H9 (cell line): ENCODE results near the gene MOAP1. TPM values are rescaled to one million over a fixed set of nuclear protein-coding genes. Genes with fewer than 3 reads are reported as not detected.

Experiments
- DNase-seq: peaks from one replicate; pipeline ENCODE4 v3.0.0-alpha.2; 2017
- H2AFZ ChIP-seq: one replicate; pipeline ENCODE4 v1.6.1; 2013; ENCODE audit warnings: mild to moderate bottlenecking, low read length, control low read depth, moderate library complexity
- H2AK5ac ChIP-seq: 2 replicates; pipeline ENCODE4 v1.6.1; 2013; ENCODE audit warnings: low read length, control low read depth, mixed read lengths; ENCODE audit not compliant: insufficient read length
- H2BK120ac ChIP-seq: one replicate; pipeline ENCODE4 v1.6.1; 2013; ENCODE audit warnings: low read depth, mild to moderate bottlenecking, low read length, control low read depth, inconsistent platforms; ENCODE audit not compliant: poor library complexity, severe bottlenecking
- H2BK12ac ChIP-seq: 2 replicates; pipeline ENCODE4 v1.6.1; 2013; ENCODE audit warnings: low read length, control low read depth, mixed read lengths, low read depth; ENCODE audit not compliant: insufficient read length
- H2BK15ac ChIP-seq: 2 replicates; pipeline ENCODE4 v1.6.1; 2013; ENCODE audit warnings: low read depth, low read length, control low read depth
- H2BK20ac ChIP-seq: one replicate; pipeline ENCODE4 v1.6.1; 2013; ENCODE audit warnings: low read depth, mild to moderate bottlenecking, low read length, control low read depth, inconsistent platforms; ENCODE audit not compliant: poor library complexity, severe bottlenecking
- H2BK5ac ChIP-seq: 2 replicates; pipeline ENCODE4 v1.6.1; 2013; ENCODE audit warnings: low read length, control low read depth, mixed read lengths; ENCODE audit not compliant: insufficient read length
- H3K14ac ChIP-seq: 2 replicates; pipeline ENCODE4 v1.6.1; 2013; ENCODE audit warnings: low read length, control low read depth; ENCODE audit not compliant: insufficient read depth
- H3K18ac ChIP-seq: 2 replicates; pipeline ENCODE4 v1.6.1; 2013; ENCODE audit warnings: low read depth, mild to moderate bottlenecking, mixed read lengths, low read length, control low read depth; ENCODE audit not compliant: insufficient read length
- H3K23ac ChIP-seq: 2 replicates; pipeline ENCODE4 v1.6.1; 2013; ENCODE audit warnings: low read length, control low read depth, mixed read lengths, low read depth; ENCODE audit not compliant: insufficient read length
- H3K23me2 ChIP-seq: 2 replicates; pipeline ENCODE4 v1.6.1; 2013; ENCODE audit warnings: low read depth, mild to moderate bottlenecking, mixed read lengths, low read length, control low read depth; ENCODE audit not compliant: insufficient read length, poor library complexity, severe bottlenecking
- H3K27ac ChIP-seq: 2 replicates; pipeline ENCODE4 v1.5.1; 2013; ENCODE audit warnings: low read length, control low read depth, mixed read lengths, low read depth; ENCODE audit not compliant: insufficient read length
- H3K27me3 ChIP-seq: 2 replicates; pipeline ENCODE4 v1.6.1; 2013; ENCODE audit warnings: low read length, control low read depth, inconsistent platforms; ENCODE audit not compliant: insufficient read depth
- H3K4ac ChIP-seq: 2 replicates; pipeline ENCODE4 v1.6.1; 2013; ENCODE audit warnings: low read depth, mild to moderate bottlenecking, control low read depth, inconsistent platforms, low read length, moderate library complexity
- H3K4me1 ChIP-seq: 2 replicates; pipeline ENCODE4 v1.6.1; 2013; ENCODE audit warnings: low read length, control low read depth, inconsistent platforms; ENCODE audit not compliant: insufficient read depth
- H3K4me2 ChIP-seq: 2 replicates; pipeline ENCODE4 v1.6.1; 2013; ENCODE audit warnings: low read length, control low read depth, mixed read lengths; ENCODE audit not compliant: insufficient read length, insufficient read depth
- H3K56ac ChIP-seq: 2 replicates; pipeline ENCODE4 v1.6.1; 2013; ENCODE audit warnings: low read depth, mild to moderate bottlenecking, mixed read lengths, low read length, control low read depth; ENCODE audit not compliant: insufficient read length
- H3K79me1 ChIP-seq: 2 replicates; pipeline ENCODE4 v1.6.1; 2013; ENCODE audit warnings: low read depth, mild to moderate bottlenecking, moderate library complexity, low read length, control low read depth, inconsistent platforms; ENCODE audit not compliant: insufficient read depth, poor library complexity, severe bottlenecking
- H3K79me2 ChIP-seq: 2 replicates; pipeline ENCODE4 v1.6.1; 2013; ENCODE audit warnings: low read length, control low read depth, inconsistent platforms; ENCODE audit not compliant: insufficient read depth
- H3K9ac ChIP-seq: 2 replicates; pipeline ENCODE4 v1.6.1; 2013; ENCODE audit warnings: low read length, control low read depth, mixed read lengths; ENCODE audit not compliant: insufficient read length; ENCODE audit errors: extremely low read depth
- H3K9me3 ChIP-seq: one replicate; pipeline ENCODE4 v1.6.1; 2013; ENCODE audit warnings: low read depth, low read length, inconsistent platforms; ENCODE audit not compliant: control insufficient read depth
- H3T11ph ChIP-seq: one replicate; pipeline ENCODE4 v1.6.1; 2013; ENCODE audit warnings: mild to moderate bottlenecking, low read length, control low read depth, inconsistent platforms
- H4K20me1 ChIP-seq: one replicate; pipeline ENCODE4 v1.6.1; 2013; ENCODE audit not compliant: control insufficient read depth, insufficient read length, insufficient read depth
- H4K5ac ChIP-seq: 2 replicates; pipeline ENCODE4 v1.6.1; 2013; ENCODE audit warnings: low read depth, mild to moderate bottlenecking, mixed read lengths, low read length, control low read depth; ENCODE audit not compliant: insufficient read length
- H4K8ac ChIP-seq: replicated peaks from 2 replicates; pipeline ENCODE4 v1.6.1; 2013; ENCODE audit warnings: low read length, control low read depth, mixed read lengths, low read depth; ENCODE audit not compliant: insufficient read length
- H4K91ac ChIP-seq: 2 replicates; pipeline ENCODE4 v1.6.1; 2013; ENCODE audit warnings: low read depth, mild to moderate bottlenecking, moderate library complexity, mixed read lengths, low read length, control low read depth; ENCODE audit not compliant: insufficient read length
- H3K27ac Mint-ChIP-seq, 3 experiments: 2 replicates in 2 of 3; 3 replicates in 1 of 3; pipeline ENCODE4 v1.8.0; 2020 to 2021; ENCODE audit warnings: mixed read lengths in 3 of 3, mild to moderate bottlenecking in 1 of 3, moderate library complexity in 1 of 3
- H3K27me3 Mint-ChIP-seq: 2 replicates; pipeline ENCODE4 v1.8.0; 2021; ENCODE audit warnings: low read depth, mild to moderate bottlenecking, moderate library complexity, mixed read lengths
- H3K36me3 Mint-ChIP-seq, 3 experiments: 2 replicates in 2 of 3; 3 replicates in 1 of 3; pipeline ENCODE4 v1.8.0; 2020 to 2021; ENCODE audit warnings: low read depth in 3 of 3, mixed read lengths in 3 of 3; ENCODE audit not compliant: insufficient read depth in 1 of 3
- H3K4me1 Mint-ChIP-seq, 2 experiments: 2 replicates each; pipeline ENCODE4 v1.8.0; 2020; ENCODE audit warnings: mixed read lengths in 2 of 2
- H3K4me3 Mint-ChIP-seq, 2 experiments: 2 replicates in 1 of 2; 3 replicates in 1 of 2; pipeline ENCODE4 v1.8.0; 2020 to 2021; ENCODE audit warnings: mild to moderate bottlenecking in 2 of 2, mixed read lengths in 2 of 2, moderate library complexity in 1 of 2
- H3K9me3 Mint-ChIP-seq, 2 experiments: 2 replicates in 1 of 2; 3 replicates in 1 of 2; pipeline ENCODE4 v1.8.0; 2020; ENCODE audit warnings: mild to moderate bottlenecking in 2 of 2, mixed read lengths in 2 of 2, moderate library complexity in 1 of 2
- WGBS: extraction: QIAGEN DNeasy Blood & Tissue Kit; methylation state at CpG from one replicate; pipeline ENCODE4 v1.1.7; 2013; ENCODE audit warnings: missing lambda C conversion rate, low lambda C conversion rate, mixed read lengths; ENCODE audit not compliant: insufficient read length; ENCODE audit errors: extremely low coverage; 5-methylcytosine and 5-hydroxymethylcytosine counted together
- total RNA-seq: library from RNA; stranded (reverse); gene quantifications from 2 replicates; pipeline ENCODE4 v1.2.1, GENCODE V29; 2021
- TF ChIP-seq, protein P1 (sequence below): fragments of 200-600 bp; sonication (generic); conservative IDR thresholded peaks from 3 replicates; pipeline ENCODE4 v1.8.0; 2021; ENCODE audit warnings: antibody characterized with exemption, mild to moderate bottlenecking

The MOAP1 gene
- total RNA-seq, 1 experiment from 2014 or later = 13.6 TPM

DNA sequence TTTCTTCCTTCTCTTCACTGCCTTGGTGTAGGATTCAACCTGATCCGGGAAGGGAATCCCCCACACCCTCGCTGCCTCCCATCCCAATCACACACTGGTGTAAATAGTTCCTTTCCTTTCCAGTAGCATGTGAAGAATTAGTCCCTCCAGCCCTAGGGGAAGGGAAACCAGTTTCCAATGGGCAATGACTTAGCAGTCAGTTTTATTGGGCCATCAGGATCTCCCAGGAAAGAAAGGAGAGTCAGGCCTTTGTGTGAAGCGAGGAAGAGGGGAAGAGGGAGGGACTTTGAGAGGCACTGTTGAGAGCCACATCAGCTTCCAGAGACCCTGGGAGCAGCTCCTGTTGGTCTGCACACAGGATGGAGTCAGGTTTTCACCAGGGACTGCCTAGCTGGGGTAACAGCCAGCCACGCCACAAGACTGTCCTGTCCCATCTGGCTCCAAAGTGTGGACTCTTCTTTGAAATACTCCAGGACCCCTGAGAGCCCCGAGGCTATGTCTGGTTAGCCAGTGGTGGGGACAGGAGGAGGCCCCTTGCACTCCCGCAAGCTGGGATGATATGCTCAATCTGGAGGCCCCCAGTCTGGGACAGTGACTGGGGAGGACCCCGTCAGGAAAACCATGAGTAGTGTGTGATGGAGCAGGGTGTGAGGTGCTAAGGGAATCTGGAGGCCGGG, 27.9 kb downstream of the MOAP1 start:
- peak overlapping the region; percentile 57 for H2AFZ ChIP-seq
- no peak overlapping the region for H3K18ac ChIP-seq
- no peak for DNase-seq
- TF ChIP-seq, protein P1, sequence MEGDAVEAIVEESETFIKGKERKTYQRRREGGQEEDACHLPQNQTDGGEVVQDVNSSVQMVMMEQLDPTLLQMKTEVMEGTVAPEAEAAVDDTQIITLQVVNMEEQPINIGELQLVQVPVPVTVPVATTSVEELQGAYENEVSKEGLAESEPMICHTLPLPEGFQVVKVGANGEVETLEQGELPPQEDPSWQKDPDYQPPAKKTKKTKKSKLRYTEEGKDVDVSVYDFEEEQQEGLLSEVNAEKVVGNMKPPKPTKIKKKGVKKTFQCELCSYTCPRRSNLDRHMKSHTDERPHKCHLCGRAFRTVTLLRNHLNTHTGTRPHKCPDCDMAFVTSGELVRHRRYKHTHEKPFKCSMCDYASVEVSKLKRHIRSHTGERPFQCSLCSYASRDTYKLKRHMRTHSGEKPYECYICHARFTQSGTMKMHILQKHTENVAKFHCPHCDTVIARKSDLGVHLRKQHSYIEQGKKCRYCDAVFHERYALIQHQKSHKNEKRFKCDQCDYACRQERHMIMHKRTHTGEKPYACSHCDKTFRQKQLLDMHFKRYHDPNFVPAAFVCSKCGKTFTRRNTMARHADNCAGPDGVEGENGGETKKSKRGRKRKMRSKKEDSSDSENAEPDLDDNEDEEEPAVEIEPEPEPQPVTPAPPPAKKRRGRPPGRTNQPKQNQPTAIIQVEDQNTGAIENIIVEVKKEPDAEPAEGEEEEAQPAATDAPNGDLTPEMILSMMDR = no peak
- WGBS = no CpG with 5 or more reads among the region's 8 CpGs
- no peaks in the 10 kb centered on the region for H3K23me2 ChIP-seq
- H2BK120ac ChIP-seq = no peak overlapping the region
- H3K4ac ChIP-seq = no peak overlapping the region
- no peaks in the 10 kb centered on the region; the same call in 1 of the 2 replicates for H3K27me3 Mint-ChIP-seq
- no peak overlapping the region for H3K27ac ChIP-seq
- H3K56ac ChIP-seq = no peak overlapping the region
- no peaks in the 10 kb centered on the region; a peak in 1 of 7 replicates for H3K36me3 Mint-ChIP-seq
- H3K14ac ChIP-seq = no peak overlapping the region
- no peak overlapping the region for H2BK12ac ChIP-seq
- H3K27ac Mint-ChIP-seq = 0 out of 7 replicates have a peak overlapping the region, but pooled peaks of 1 of the 3 experiments have one; percentile 10
- no peak overlapping the region for H4K91ac ChIP-seq
- no peaks in the 10 kb centered on the region for H3K27me3 ChIP-seq
- no peak overlapping the region for H4K8ac ChIP-seq
- H4K20me1 ChIP-seq = no peaks in the 10 kb centered on the region
- no peak overlapping the region for H3K23ac ChIP-seq
- no peaks in the 10 kb centered on the region for H3K79me2 ChIP-seq
- H3K4me1 Mint-ChIP-seq = peaks cover 3 to 6% of the 10 kb centered on the region in 2 experiments
- H4K5ac ChIP-seq = no peak overlapping the region
- no peak overlapping the region for H3T11ph ChIP-seq
- no peak overlapping the region for H3K9ac ChIP-seq
- H2AK5ac ChIP-seq = no peak overlapping the region
- no peaks in the 10 kb centered on the region for H3K9me3 Mint-ChIP-seq
- no peaks in the 10 kb centered on the region for H3K79me1 ChIP-seq
- no peak overlapping the region for H2BK15ac ChIP-seq
- no peak overlapping the region for H3K4me3 Mint-ChIP-seq
- no peaks in the 10 kb centered on the region for H3K9me3 ChIP-seq
- H2BK20ac ChIP-seq = no peak overlapping the region
- H2BK5ac ChIP-seq = no peak overlapping the region
- no peak overlapping the region for H3K4me2 ChIP-seq
- no peaks in the 10 kb centered on the region for H3K4me1 ChIP-seq
